ENCODE results near the gene SMARCAL1. TPM values are rescaled to one million over a fixed set of nuclear protein-coding genes. Genes with fewer than 3 reads are reported as not detected.

SMARCAL1 gene
- total and polyA plus RNA-seq, 2 of the 13 experiments (the other 11 are each of a cell fraction or from before 2014, with no cell fraction given) = 12.7 to 21.3 TPM

GRCh38 chr2:216375286-216375685 is 37.0 kb upstream of the SMARCAL1 start:
- peaks cover 8 to 28% of the 10 kb centered on the region in 2 experiments; a peak in 4 of 5 replicates for H3K27me3 ChIP-seq (ENCODE audit: control insufficient read depth in 1 of 2, insufficient read depth in 2 of 2, low read length in 2 of 2)
- no peaks in the 10 kb centered on the region for H4K20me1 ChIP-seq (ENCODE audit: insufficient read depth, low read length)
- POLR2A ChIA-PET = no interaction called here
- H3K9ac ChIP-seq (ENCODE audit: insufficient read depth, low read depth, low read length) = no peak overlapping the region
- H2AFZ ChIP-seq (ENCODE audit: low read length) = no peak overlapping the region
- BruUV-seq (replicated peaks) = no TSS peak
- H3K4me3 ChIP-seq (replicated peaks in 1 of 3; ENCODE audit: insufficient read depth in 1 of 3, low read depth in 2 of 3, low read length in 3 of 3) = no peak overlapping the region
- no peak overlapping the region for H3K27ac ChIP-seq (ENCODE audit: extremely low read length, insufficient read depth, low read length)
- no peak for ATAC-seq
- no peak overlapping the region for H3K4me2 ChIP-seq (ENCODE audit: low read depth, low read length)
- no peaks in the 10 kb centered on the region for H3K79me2 ChIP-seq (ENCODE audit: insufficient read depth, low read length)
- no peak for DNase-seq (ENCODE audit: low spot score)
- WGBS (ENCODE audit: low lambda C conversion rate) = 0% methylated on average over 1 of the region's 1 CpG
- CTCF ChIA-PET (ENCODE audit: low intra/inter-chr PET ratio, low total read pairs) = no interaction called here
- intact Hi-C loops (cut with micrococcal nuclease; ENCODE audit: unreplicated experiment) (no loop called here), in situ Hi-C loops (cut with HindIII; ENCODE audit: extremely low pct_ligation_motif_present, low pct_unique_long_range_greater_than_20kb) (no loop called here)
- FAIRE-seq = no peak
- no peaks in the 10 kb centered on the region for H3K9me3 ChIP-seq (ENCODE audit: low read length)
- H3K36me3 ChIP-seq (replicated peaks in 1 of 2; ENCODE audit: control insufficient read depth in 1 of 2, insufficient read depth in 2 of 2, low read length in 2 of 2) = no peaks in the 10 kb centered on the region
- H3K4me1 ChIP-seq (ENCODE audit: insufficient read depth, low read length) = no peaks in the 10 kb centered on the region
- TF ChIP-seq KLF16 (CRISPR knock-in tag; IDR thresholded peaks at IDR 0.05) (no peak), RARG (CRISPR knock-in tag; IDR thresholded peaks at IDR 0.05; ENCODE audit: low read depth) (no peak), ZBTB20 (CRISPR knock-in tag; IDR thresholded peaks at IDR 0.05; ENCODE audit: borderline replicate concordance, low read depth) (no peak), CHCHD3 (CRISPR knock-in tag; IDR thresholded peaks at IDR 0.05) (no peak), POLR2G (IDR thresholded peaks at IDR 0.05; ENCODE audit: low read depth, low read length) (no peak)

- DNase-seq (ENCODE audit: low spot score) (no peak), ATAC-seq (no peak), FAIRE-seq (no peak)
- intact Hi-C loops (cut with micrococcal nuclease; ENCODE audit: unreplicated experiment) (no loop called here), in situ Hi-C loops (cut with HindIII; ENCODE audit: extremely low pct_ligation_motif_present, low pct_unique_long_range_greater_than_20kb) (no loop called here)
- Histone ChIP-seq H3K9ac (ENCODE audit: insufficient read depth, low read depth, low read length) (no peak overlapping the region), H3K4me2 (ENCODE audit: low read depth, low read length) (no peak overlapping the region), H3K27me3 (ENCODE audit: control insufficient read depth in 1 of 2, insufficient read depth in 2 of 2, low read length in 2 of 2) (no peaks in the 10 kb centered on the region), H3K27ac (ENCODE audit: extremely low read length, insufficient read depth, low read length) (no peak overlapping the region), H3K9me3 (ENCODE audit: low read length) (no peaks in the 10 kb centered on the region), H2AFZ (ENCODE audit: low read length) (no peak overlapping the region), H3K4me3 (replicated peaks in 1 of 3; ENCODE audit: insufficient read depth in 1 of 3, low read depth in 2 of 3, low read length in 3 of 3) (no peak overlapping the region), H3K36me3 (replicated peaks in 1 of 2; ENCODE audit: control insufficient read depth in 1 of 2, insufficient read depth in 2 of 2, low read length in 2 of 2) (no peaks in the 10 kb centered on the region), H3K79me2 (ENCODE audit: insufficient read depth, low read length) (no peaks in the 10 kb centered on the region), H4K20me1 (ENCODE audit: insufficient read depth, low read length) (no peaks in the 10 kb centered on the region), H3K4me1 (ENCODE audit: insufficient read depth, low read length) (no peaks in the 10 kb centered on the region)
- ChIA-PET POLR2A (no interaction called here), CTCF (ENCODE audit: low intra/inter-chr PET ratio, low total read pairs) (no interaction called here)
- no TSS peak for BruUV-seq (replicated peaks)
- WGBS (ENCODE audit: low lambda C conversion rate) = 0% methylated on average over 3 of the region's 5 CpGs
- TF ChIP-seq ESRRA (CRISPR knock-in tag; IDR thresholded peaks at IDR 0.05; ENCODE audit: low read depth) (no peak), RORA (CRISPR knock-in tag; IDR thresholded peaks at IDR 0.05) (no peak), CREB1 (IDR thresholded peaks at IDR 0.05) (no peak), CREB1 (CRISPR knock-in tag; IDR thresholded peaks at IDR 0.05) (no peak), CEBPB (IDR thresholded peaks at IDR 0.05; ENCODE audit: borderline replicate concordance, low read depth, low read length) (no peak), MED8 (CRISPR knock-in tag; IDR thresholded peaks at IDR 0.05; ENCODE audit: insufficient replicate concordance) (no peak), ZBTB1 (CRISPR knock-in tag; IDR thresholded peaks at IDR 0.05; ENCODE audit: borderline replicate concordance) (no peak)
These were observed 32.3 kb upstream of the SMARCAL1 start for GRCh38 chr2:216379977-216380376.
